ENCODE measurements around the gene MAU2. TPM values are rescaled to one million over a fixed set of nuclear protein-coding genes. Genes with fewer than 3 reads are reported as not detected.

MAU2 gene
- total RNA-seq, 2 experiments from 2014 or later: 38.6 to 40.9 TPM

Other genes with a start within 250 kb of the MAU2 start
- gene TMEM161A, start 182.4 kb upstream of the MAU2 start, total RNA-seq: 10 to 100 TPM; 17.8 to 18.9 TPM
- 1 to 10 TPM; 3.9 to 4.3 TPM for gene MEF2B, start 150.6 kb upstream of the MAU2 start, total RNA-seq
- gene BORCS8, start 128.7 kb upstream of the MAU2 start, total RNA-seq: 10 to 100 TPM; 16.4 to 17.8 TPM
- 10 to 100 TPM; 73.7 to 78.1 TPM for gene RFXANK, start 128.6 kb upstream of the MAU2 start, total RNA-seq
- 10 to 100 TPM; 39.2 to 42.9 TPM for gene NR2C2AP, start 117.4 kb upstream of the MAU2 start, total RNA-seq
- gene NCAN, start 108.9 kb upstream of the MAU2 start, total RNA-seq: under 1 TPM; 0.05 to 0.07 TPM
- gene TM6SF2, start 47.5 kb upstream of the MAU2 start, total RNA-seq: not detected
- 10 to 100 TPM; 39.2 to 44.0 TPM for gene SUGP1, start 320 bp upstream of the MAU2 start, total RNA-seq
- 100 to 1,000 TPM; 114 TPM for gene GATAD2A, start 84.8 kb downstream of the MAU2 start, total RNA-seq
- 1 to 10 TPM; 3.1 to 4.7 TPM for gene TSSK6, start 194.7 kb downstream of the MAU2 start, total RNA-seq
- 100 to 1,000 TPM; 365 to 374 TPM for gene NDUFA13, start 195.4 kb downstream of the MAU2 start, total RNA-seq
- 1 to 10 TPM; 6.9 to 8.2 TPM for gene YJEFN3, start 208.1 kb downstream of the MAU2 start, total RNA-seq
- under 1 TPM; 0.44 to 0.50 TPM for gene CILP2, start 217.4 kb downstream of the MAU2 start, total RNA-seq

Measured in activated CD4-positive, alpha-beta memory T cell treated with anti-CD3 and anti-CD28 coated beads for 36 hours (primary cell).